HG02885 (cell line): ENCODE data around the gene RALGAPA1.
A peak's percentile ranks its signal among the peaks of the same experiment; 100 is the strongest.
"Not testable (repeated sequence)": the region's sequence is repeated elsewhere in the genome, so short reads cannot be mapped to it uniquely, and the experiment has no call there.

Experiments
- ATAC-seq: cut with Tn5 transposase; IDR thresholded peaks from one replicate; pipeline ENCODE4 v1.9.1; 2021; ENCODE audit warnings: mild to moderate bottlenecking; ENCODE audit not compliant: unreplicated experiment, poor library complexity

The RALGAPA1 gene

GRCh38 chr14:35637269-35637668 lies 171.8 kb downstream of the RALGAPA1 start:
- no peak for ATAC-seq

- no peak for ATAC-seq
Measured at GRCh38 chr14:35632676-35633075, 176.4 kb downstream of the RALGAPA1 start.

GRCh38 chr14:35632271-35632670 lies 176.8 kb downstream of the RALGAPA1 start:
- no peak for ATAC-seq

GRCh38 chr14:35631071-35631805 lies 177.9 kb downstream of the RALGAPA1 start:
- ATAC-seq, result no peak

- ATAC-seq, result no peak
Measured at GRCh38 chr14:35628989-35629388, 180.1 kb downstream of the RALGAPA1 start.

- ATAC-seq, result not testable (repeated sequence)
Measured at GRCh38 chr14:35626947-35627346, 182.1 kb downstream of the RALGAPA1 start.

- not testable (repeated sequence) for ATAC-seq
Measured at GRCh38 chr14:35621996-35622395, 187.1 kb downstream of the RALGAPA1 start.

GRCh38 chr14:35619998-35620397 lies 189.1 kb downstream of the RALGAPA1 start:
- ATAC-seq, result not testable (repeated sequence)

GRCh38 chr14:35619461-35619860 lies 189.6 kb downstream of the RALGAPA1 start:
- ATAC-seq, result not testable (repeated sequence)

GRCh38 chr14:35617500-35617899 lies 191.6 kb downstream of the RALGAPA1 start:
- ATAC-seq, result no peak

GRCh38 chr14:35607380-35607779 lies 201.7 kb downstream of the RALGAPA1 start:
- no peak for ATAC-seq

- no peak for ATAC-seq
Measured at GRCh38 chr14:35600253-35600652, 208.8 kb downstream of the RALGAPA1 start.

- ATAC-seq, result no peak
Measured at GRCh38 chr14:35594616-35595015, 214.5 kb downstream of the RALGAPA1 start.

GRCh38 chr14:35587373-35587772 lies 221.7 kb downstream of the RALGAPA1 start:
- not testable (repeated sequence) for ATAC-seq

- no peak for ATAC-seq
Measured at GRCh38 chr14:35578639-35579038, 230.5 kb downstream of the RALGAPA1 start.

- ATAC-seq, result no peak
Measured at GRCh38 chr14:35578135-35578534, 231.0 kb downstream of the RALGAPA1 start.

- ATAC-seq, result no peak
Measured at GRCh38 chr14:35576856-35577255, 232.2 kb downstream of the RALGAPA1 start.

- ATAC-seq, result no peak
Measured at GRCh38 chr14:35576260-35576659, 232.8 kb downstream of the RALGAPA1 start.

- no peak for ATAC-seq
Measured at GRCh38 chr14:35573911-35574310, 235.2 kb downstream of the RALGAPA1 start.

- peak; percentile 59 for ATAC-seq
Measured at GRCh38 chr14:35571598-35571997, 237.5 kb downstream of the RALGAPA1 start.

- ATAC-seq, result no peak
Measured at GRCh38 chr14:35565871-35566464, 243.1 kb downstream of the RALGAPA1 start.

GRCh38 chr14:35558680-35559079 lies 250.4 kb downstream of the RALGAPA1 start:
- no peak for ATAC-seq
